Esophagus muscularis mucosa (tissue), 4 donors: ENCODE measurements around the gene ZYX. TPM values are rescaled to one million over a fixed set of nuclear protein-coding genes. Genes with fewer than 3 reads are reported as not detected.

Source experiments
- DNase-seq: peaks from one replicate; pipeline ENCODE4 v3.0.0-alpha.2; 2017; ENCODE audit errors: extremely low spot score
- H3K27ac ChIP-seq, 4 donors: fragments of 200-600 bp; sonication (generic); replicated peaks in 1 of 4; 1 replicate in 3 of 4; 2 replicates in 1 of 4; pipeline ENCODE4 v1.5.1; 2016 to 2019; ENCODE audit warnings: mild to moderate bottlenecking in 1 of 4
- H3K27me3 ChIP-seq, 4 donors: fragments of 200-600 bp; sonication (generic); one replicate each; pipeline versions ENCODE4 v1.5.1 to v1.6.0; 2016 to 2019
- H3K36me3 ChIP-seq, 4 donors: fragments of 200-600 bp; sonication (generic); one replicate each; pipeline ENCODE4 v1.5.1; 2016 to 2019
- H3K4me1 ChIP-seq, 4 donors: fragments of 200-600 bp; sonication (generic); one replicate each; pipeline ENCODE4 v1.5.1; 2016 to 2019
- H3K4me3 ChIP-seq, 4 donors: fragments of 200-600 bp; sonication (generic); 1 replicate in 2 of 4; 2 replicates in 2 of 4; pipeline ENCODE4 v1.5.1; 2016 to 2019; ENCODE audit warnings: mild to moderate bottlenecking in 4 of 4, moderate library complexity in 1 of 4
- H3K9me3 ChIP-seq, 4 donors: fragments of 200-600 bp; sonication (generic); 1 replicate in 3 of 4; 2 replicates in 1 of 4; pipeline ENCODE4 v1.5.1; 2016 to 2019
- CTCF ChIP-seq, 3 experiments: fragments of 200-600 bp in 2 of 3; fragments of 450-650 bp in 1 of 3; sonication (generic) in 2 of 3; IDR thresholded peaks; one replicate each; pipeline ENCODE4 v1.5.1; 2017 to 2019; ENCODE audit warnings: antibody characterized with exemption in 3 of 3, mild to moderate bottlenecking in 2 of 3, moderate library complexity in 1 of 3
- EP300 ChIP-seq: sonication (generic); formaldehyde crosslinking; IDR thresholded peaks from one replicate; pipeline ENCODE4 v1.6.1; 2017; ENCODE audit warnings: antibody characterized with exemption
- POLR2A ChIP-seq: fragments of 450-650 bp; IDR thresholded peaks from one replicate; pipeline ENCODE4 v1.6.1; 2017; ENCODE audit warnings: antibody characterized with exemption, moderate library complexity, mild to moderate bottlenecking, low read depth
- POLR2AphosphoS5 ChIP-seq, 2 donors: sonication (generic); formaldehyde crosslinking; IDR thresholded peaks; one replicate each; pipeline ENCODE4 v1.6.1; 2017; ENCODE audit warnings: antibody characterized with exemption in 2 of 2
- WGBS: methylation state at CpG from one replicate; pipeline ENCODE4 v1.1.5; 2018; 5-methylcytosine and 5-hydroxymethylcytosine counted together
- intact Hi-C: fragments of 100-400 bp; cut with DNase I; formaldehyde crosslinking; loops from one replicate; pipeline ENCODE4 v1.15.1; 2023
- total RNA-seq, 4 donors: library from RNA; depleted of rRNA; stranded (reverse); fragments of >200 nt; gene quantifications; one replicate each; pipeline versions ENCODE4 v1.1.0 to v1.2.1, GENCODE V29; 2016

Gene ZYX
- total RNA-seq, 4 donors from 2014 or later: 186 to 469 (median 245) TPM

- no peaks in the 10 kb centered on the region for H3K9me3 ChIP-seq
- DNase-seq: no peak
- WGBS: 63% methylated on average over 5 of the region's 7 CpGs
- TF ChIP-seq CTCF (IDR thresholded peaks at IDR 0.05) (no peak), EP300 (no peak), POLR2AphosphoS5 (IDR thresholded peaks at IDR 0.05) (no peak), POLR2A (no peak)
- no peak overlapping the region for H3K4me3 ChIP-seq
- H3K27ac ChIP-seq: peak overlapping the region in 1 of 4 donors; percentile 11
- H3K4me1 ChIP-seq: peaks cover 38 to 49% (median 44%) of the 10 kb centered on the region in 4 donors
- no peaks in the 10 kb centered on the region for H3K27me3 ChIP-seq
- H3K36me3 ChIP-seq: peaks cover 0 to 18% (median 10%) of the 10 kb centered on the region in 4 donors
- intact Hi-C loops: no loop called here
These were observed 15.0 kb downstream of the ZYX start for GRCh38 chr7:143396182-143396581.

- no peaks in the 10 kb centered on the region for H3K27me3 ChIP-seq
- 91% methylated on average over 26 of the region's 28 CpGs for WGBS
- no peaks in the 10 kb centered on the region for H3K9me3 ChIP-seq
- intact Hi-C loops: no loop called here
- TF ChIP-seq POLR2AphosphoS5 (IDR thresholded peaks at IDR 0.05): peak in 1 of 2 donors; percentile 12
- no peak for TF ChIP-seq CTCF (IDR thresholded peaks at IDR 0.05)
- no peak overlapping the region for H3K27ac ChIP-seq
- no peak for DNase-seq
- H3K4me3 ChIP-seq: no peak overlapping the region
- peaks cover 0 to 11% (median 8%) of the 10 kb centered on the region in 4 donors for H3K36me3 ChIP-seq
- peaks cover 31 to 42% (median 37%) of the 10 kb centered on the region in 4 donors for H3K4me1 ChIP-seq
These were observed 15.7 kb downstream of the ZYX start for GRCh38 chr7:143396625-143397556.

GRCh38 chr7:143397710-143398530 lies 16.8 kb downstream of the ZYX start:
- H3K9me3 ChIP-seq: no peaks in the 10 kb centered on the region
- H3K36me3 ChIP-seq: peaks cover 0 to 8% (median 6%) of the 10 kb centered on the region in 4 donors
- no peaks in the 10 kb centered on the region for H3K27me3 ChIP-seq
- DNase-seq: no peak
- H3K4me3 ChIP-seq: no peak overlapping the region
- TF ChIP-seq CTCF (IDR thresholded peaks at IDR 0.05) (no peak), POLR2AphosphoS5 (IDR thresholded peaks at IDR 0.05) (no peak), POLR2A (no peak), EP300 (no peak)
- no peak overlapping the region for H3K27ac ChIP-seq
- intact Hi-C loops: no loop called here
- 94% methylated on average over 16 of the region's 16 CpGs for WGBS
- peaks cover 21 to 32% (median 27%) of the 10 kb centered on the region in 4 donors for H3K4me1 ChIP-seq

- WGBS: 96% methylated on average over 5 of the region's 14 CpGs
- intact Hi-C loops: no loop called here
- peaks cover 0 to 8% (median 0%) of the 10 kb centered on the region in 4 donors for H3K36me3 ChIP-seq
- no peaks in the 10 kb centered on the region for H3K9me3 ChIP-seq
- TF ChIP-seq POLR2AphosphoS5 (IDR thresholded peaks at IDR 0.05) (no peak), CTCF (IDR thresholded peaks at IDR 0.05) (no peak), EP300 (no peak), POLR2A (no peak)
- H3K4me1 ChIP-seq: peaks cover 14 to 25% (median 20%) of the 10 kb centered on the region in 4 donors
- no peaks in the 10 kb centered on the region for H3K27me3 ChIP-seq
- no peak for DNase-seq
- H3K27ac ChIP-seq: no peak overlapping the region
- H3K4me3 ChIP-seq: no peak overlapping the region
These were observed 17.5 kb downstream of the ZYX start for GRCh38 chr7:143398616-143399015.
